ENCODE measurements around the gene SLC26A8. TPM values are rescaled to one million over a fixed set of nuclear protein-coding genes. Genes with fewer than 3 reads are reported as not detected.

SLC26A8 gene
- total and polyA plus RNA-seq, 2 of the 13 experiments (the other 11 are each of a cell fraction or from before 2014, with no cell fraction given), result 0.46 TPM; not detected in 1

GRCh38 chr6:35967076-35967774 is 57.2 kb downstream of the SLC26A8 start (continued):
- TF ChIP-seq HMGXB4 (CRISPR knock-in tag; IDR thresholded peaks at IDR 0.05; ENCODE audit: borderline replicate concordance in 1 of 2, low read depth in 1 of 2) (no peak), NR1H2 (CRISPR knock-in tag; IDR thresholded peaks at IDR 0.05; ENCODE audit: borderline replicate concordance, low read depth) (no peak), UBTF (CRISPR knock-in tag; IDR thresholded peaks at IDR 0.05) (no peak), JUN (CRISPR knock-in tag; IDR thresholded peaks at IDR 0.05) (no peak), TCF7 (IDR thresholded peaks at IDR 0.05; ENCODE audit: low read depth) (peak; percentile 32; the same call in 1 of the 2 replicates), IRF1 (CRISPR knock-in tag; IDR thresholded peaks at IDR 0.05; ENCODE audit: low read depth) (no peak), LCORL (IDR thresholded peaks at IDR 0.05) (no peak), LCORL (CRISPR knock-in tag; IDR thresholded peaks at IDR 0.05) (0 out of 2 replicates have a peak, but pooled peaks have one; percentile 45), ZMYM4 (CRISPR knock-in tag; IDR thresholded peaks at IDR 0.05) (peak; percentile 46; the same call in 1 of the 2 replicates), ARID4A (CRISPR knock-in tag; IDR thresholded peaks at IDR 0.05; ENCODE audit: borderline replicate concordance) (0 out of 2 replicates have a peak, but pooled peaks have one; percentile 34), E2F1 (CRISPR knock-in tag; IDR thresholded peaks at IDR 0.05) (no peak), ZNF678 (CRISPR knock-in tag; IDR thresholded peaks at IDR 0.05) (no peak), NCOA1 (CRISPR knock-in tag; IDR thresholded peaks at IDR 0.05) (no peak), ZNF550 (CRISPR knock-in tag; IDR thresholded peaks at IDR 0.05; ENCODE audit: borderline replicate concordance) (no peak), CSRNP2 (CRISPR knock-in tag; conservative IDR thresholded peaks at IDR 0.05; ENCODE audit: low read depth) (no peak)
